ENCODE results near the gene GABARAP. TPM values are rescaled to one million over a fixed set of nuclear protein-coding genes. Genes with fewer than 3 reads are reported as not detected.

The GABARAP gene
- total RNA-seq, 1 donor from 2014 or later: 277 TPM

GRCh38 chr17:7235693-7236665 lies 6.3 kb downstream of the GABARAP start:
- TF ChIP-seq, protein P1, sequence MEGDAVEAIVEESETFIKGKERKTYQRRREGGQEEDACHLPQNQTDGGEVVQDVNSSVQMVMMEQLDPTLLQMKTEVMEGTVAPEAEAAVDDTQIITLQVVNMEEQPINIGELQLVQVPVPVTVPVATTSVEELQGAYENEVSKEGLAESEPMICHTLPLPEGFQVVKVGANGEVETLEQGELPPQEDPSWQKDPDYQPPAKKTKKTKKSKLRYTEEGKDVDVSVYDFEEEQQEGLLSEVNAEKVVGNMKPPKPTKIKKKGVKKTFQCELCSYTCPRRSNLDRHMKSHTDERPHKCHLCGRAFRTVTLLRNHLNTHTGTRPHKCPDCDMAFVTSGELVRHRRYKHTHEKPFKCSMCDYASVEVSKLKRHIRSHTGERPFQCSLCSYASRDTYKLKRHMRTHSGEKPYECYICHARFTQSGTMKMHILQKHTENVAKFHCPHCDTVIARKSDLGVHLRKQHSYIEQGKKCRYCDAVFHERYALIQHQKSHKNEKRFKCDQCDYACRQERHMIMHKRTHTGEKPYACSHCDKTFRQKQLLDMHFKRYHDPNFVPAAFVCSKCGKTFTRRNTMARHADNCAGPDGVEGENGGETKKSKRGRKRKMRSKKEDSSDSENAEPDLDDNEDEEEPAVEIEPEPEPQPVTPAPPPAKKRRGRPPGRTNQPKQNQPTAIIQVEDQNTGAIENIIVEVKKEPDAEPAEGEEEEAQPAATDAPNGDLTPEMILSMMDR (IDR thresholded peaks at IDR 0.05; ENCODE audit: insufficient read depth, low read length, poor library complexity, severe bottlenecking): no peak
- H3K4me3 ChIP-seq (ENCODE audit: low read depth, low read length): no peak overlapping the region
- peaks cover 5% of the 10 kb centered on the region for H3K36me3 ChIP-seq (ENCODE audit: control insufficient read depth, insufficient read depth, low read length)
- no peaks in the 10 kb centered on the region for H3K27me3 ChIP-seq (ENCODE audit: control insufficient read depth, insufficient read depth, low read length)
- no peak for DNase-seq (ENCODE audit: low read depth)

DNA sequence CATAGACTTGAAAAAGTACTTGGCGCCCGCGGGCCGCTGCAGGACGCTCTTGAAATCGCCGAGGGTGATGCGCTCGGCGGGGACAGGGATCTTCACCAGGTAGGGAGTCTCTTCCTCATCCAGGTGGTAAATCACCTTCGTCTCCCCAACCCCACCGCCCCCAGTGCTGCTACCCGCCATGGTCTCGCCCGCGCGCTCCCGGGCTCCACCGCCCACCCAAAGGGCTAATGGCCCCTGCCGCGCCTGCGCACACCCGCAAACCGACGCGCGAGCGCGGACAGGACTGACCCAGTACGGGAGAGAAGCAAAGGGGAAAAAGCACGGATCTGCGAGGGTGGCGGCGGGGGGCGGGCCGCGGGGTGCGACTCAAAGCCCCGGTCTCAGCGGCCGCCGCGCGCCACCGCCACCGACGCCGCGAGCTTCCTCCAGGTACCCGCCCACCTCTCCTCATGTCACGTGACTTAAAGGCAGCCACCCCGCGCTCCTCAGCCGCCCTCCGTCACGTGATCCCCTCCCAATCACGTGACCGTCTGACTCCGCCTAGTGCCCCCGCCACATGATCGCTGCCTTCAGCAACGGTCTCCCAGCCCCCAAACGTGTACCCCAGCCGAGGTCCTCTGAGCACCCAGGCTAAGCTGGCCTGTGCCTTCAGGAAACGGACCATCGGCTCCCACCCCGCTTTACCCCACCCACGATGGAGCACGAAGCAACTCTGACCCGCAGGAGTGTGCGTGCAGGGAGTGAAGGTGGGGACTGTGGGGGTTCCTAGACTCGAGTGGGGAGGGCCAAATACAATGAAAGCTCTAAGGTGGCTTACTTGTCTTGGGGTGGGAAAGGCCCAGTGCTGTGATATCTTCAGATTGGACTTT lies 7.9 kb downstream of the GABARAP start, which contains the start of gene DVL2:
DVL2 (minus strand) TSS at position 435 of the 869 bp plus-strand sequence; CDS start at position 180, 255 bp downstream.
- Histone ChIP-seq H3K4me3 (ENCODE audit: low read depth, low read length) (peak within 1 kb of the TSS; percentile 79), H3K27me3 (ENCODE audit: control insufficient read depth, insufficient read depth, low read length) (no peaks in the 10 kb centered on the region), H3K36me3 (ENCODE audit: control insufficient read depth, insufficient read depth, low read length) (peaks cover 6% of the 10 kb centered on the region)
- no peak for DNase-seq (ENCODE audit: low read depth)
- TF ChIP-seq, protein P1 (IDR thresholded peaks at IDR 0.05; ENCODE audit: insufficient read depth, low read length, poor library complexity, severe bottlenecking): no peak

GRCh38 chr17:7233701-7234082 lies 8.6 kb downstream of the GABARAP start:
- no peak for DNase-seq (ENCODE audit: low read depth)
- TF ChIP-seq, protein P1 (IDR thresholded peaks at IDR 0.05; ENCODE audit: insufficient read depth, low read length, poor library complexity, severe bottlenecking): no peak
- H3K36me3 ChIP-seq (ENCODE audit: control insufficient read depth, insufficient read depth, low read length): peaks cover 7% of the 10 kb centered on the region
- no peaks in the 10 kb centered on the region for H3K27me3 ChIP-seq (ENCODE audit: control insufficient read depth, insufficient read depth, low read length)
- H3K4me3 ChIP-seq (ENCODE audit: low read depth, low read length): peak overlapping the region; percentile 79

DNA sequence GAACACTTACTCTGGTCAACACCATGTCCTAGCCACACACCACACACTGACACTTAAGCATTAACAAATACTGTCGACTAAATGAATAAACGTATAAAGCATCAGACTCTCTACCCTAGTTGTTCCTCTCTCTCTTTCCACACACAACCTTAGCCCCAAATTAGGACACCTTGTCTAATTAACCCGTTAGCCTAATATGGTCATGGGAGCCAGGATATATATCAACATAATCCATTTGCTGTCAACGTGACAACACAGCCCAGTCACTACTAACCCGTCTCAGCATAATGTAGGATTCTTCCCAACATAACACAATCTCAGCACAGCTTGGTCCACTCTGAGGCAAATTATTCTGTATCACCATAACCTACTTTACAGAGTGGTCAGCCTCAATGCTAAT lies 10.1 kb downstream of the GABARAP start:
- H3K27me3 ChIP-seq (ENCODE audit: control insufficient read depth, insufficient read depth, low read length): no peaks in the 10 kb centered on the region
- DNase-seq (ENCODE audit: low read depth): no peak
- TF ChIP-seq, protein P1 (IDR thresholded peaks at IDR 0.05; ENCODE audit: insufficient read depth, low read length, poor library complexity, severe bottlenecking): no peak
- peaks cover 7% of the 10 kb centered on the region for H3K36me3 ChIP-seq (ENCODE audit: control insufficient read depth, insufficient read depth, low read length)
- no peak overlapping the region for H3K4me3 ChIP-seq (ENCODE audit: low read depth, low read length)

DNA sequence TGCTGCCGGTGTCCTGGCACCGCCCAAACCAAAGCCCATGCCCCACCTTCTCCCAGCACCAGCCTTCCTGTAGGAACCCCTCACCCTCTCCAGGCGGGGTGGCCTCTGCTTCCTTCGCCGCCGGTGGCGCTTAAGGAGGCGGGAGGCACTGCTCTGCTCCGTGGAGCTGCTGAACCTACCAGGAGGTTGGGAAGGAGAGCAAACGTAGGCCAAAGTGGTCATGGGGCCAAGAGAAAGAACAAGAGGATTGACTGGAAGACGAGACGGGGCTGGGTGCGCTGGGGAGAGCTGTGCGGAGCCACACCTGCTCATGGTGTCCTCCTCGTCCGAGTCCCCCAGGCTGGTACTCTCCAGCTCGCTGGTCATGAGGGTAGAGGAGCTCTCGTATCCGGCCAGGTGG lies 12.7 kb downstream of the GABARAP start:
- Histone ChIP-seq H3K4me3 (ENCODE audit: low read depth, low read length) (no peak overlapping the region), H3K36me3 (ENCODE audit: control insufficient read depth, insufficient read depth, low read length) (peaks cover 4% of the 10 kb centered on the region), H3K27me3 (ENCODE audit: control insufficient read depth, insufficient read depth, low read length) (no peaks in the 10 kb centered on the region)
- TF ChIP-seq, protein P1 (IDR thresholded peaks at IDR 0.05; ENCODE audit: insufficient read depth, low read length, poor library complexity, severe bottlenecking): no peak
- no peak for DNase-seq (ENCODE audit: low read depth)

Measured in kidney epithelial cell (primary cell).